Measurements from ENCODE around the gene PLXND1.

- no peak for TF ChIP-seq CTCF (IDR thresholded peaks at IDR 0.05; ENCODE audit: low read depth, low read length)
- TF ChIP-seq EZH2phosphoT487 (IDR thresholded peaks at IDR 0.05; ENCODE audit: low read depth): no peak
Measured at GRCh38 chr3:129514563-129514962, 91.9 kb downstream of the PLXND1 start.
